ENCODE measurements around the gene SORCS2.

GRCh38 chr4:7598939-7599790, 406.8 kb downstream of the SORCS2 start:
- TF ChIP-seq CTCF (IDR thresholded peaks at IDR 0.05; ENCODE audit: low read length) (no peak), EZH2 (IDR thresholded peaks at IDR 0.05; ENCODE audit: borderline replicate concordance, low read length) (no peak)

Data from OCI-LY1 (cell line).